Thoracic aorta endothelial cell (primary cell): ENCODE measurements around the gene MOGAT3. TPM values are rescaled to one million over a fixed set of nuclear protein-coding genes. Genes with fewer than 3 reads are reported as not detected.

Source experiments
- small RNA-seq: library from RNA; depleted of rRNA; stranded (forward); fragments of <200 nt; gene quantifications from one replicate; pipeline ENCODE3, GENCODE V24; 2012
- total RNA-seq: library from RNA; depleted of rRNA; stranded (reverse); fragments of >200 nt; gene quantifications from 2 replicates; pipeline ENCODE4 v1.2.3, GENCODE V29; 2012

MOGAT3 gene
- total RNA-seq: not detected in 2 replicates

DNA sequence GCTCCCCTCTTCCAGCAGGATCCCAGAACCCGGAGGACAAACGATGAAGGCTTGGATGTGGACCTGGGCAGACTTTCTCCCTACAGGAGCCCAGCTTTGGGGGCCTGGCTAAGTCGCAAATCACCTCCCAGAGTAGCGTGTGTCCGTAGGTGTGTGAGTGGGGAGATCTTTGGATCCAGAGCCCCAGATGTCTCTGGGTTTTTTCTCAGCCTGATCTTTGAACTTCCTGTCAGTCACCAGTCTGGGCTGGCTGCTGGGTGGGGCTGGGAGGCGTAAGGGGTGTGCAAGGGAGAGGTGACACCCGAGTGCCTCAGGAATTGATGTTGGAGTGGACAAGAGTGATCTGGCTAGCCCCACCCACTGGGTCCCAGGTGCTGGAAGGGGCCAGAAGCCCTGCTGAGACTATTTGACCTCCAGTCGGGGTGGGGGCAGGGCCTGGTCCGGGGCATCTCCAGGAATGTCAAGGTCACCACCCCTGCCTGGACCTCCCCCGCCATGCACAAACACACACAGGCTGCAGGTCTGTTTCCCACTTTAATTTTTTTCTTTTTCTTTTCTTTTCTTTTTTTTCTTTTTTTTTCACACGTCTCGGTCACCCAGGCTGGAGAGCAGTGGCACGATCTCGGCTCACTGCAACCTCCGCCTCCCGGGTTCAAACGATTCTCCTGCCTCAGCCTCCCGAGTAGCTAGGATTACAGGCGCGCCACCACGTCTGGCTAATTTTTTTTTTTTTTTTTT lies at the start of gene MOGAT3:
TSS of gene MOGAT3 (minus strand) at position 175 of the 738 bp plus-strand sequence. CDS start 182 bp downstream, outside the sequence.

DNA sequence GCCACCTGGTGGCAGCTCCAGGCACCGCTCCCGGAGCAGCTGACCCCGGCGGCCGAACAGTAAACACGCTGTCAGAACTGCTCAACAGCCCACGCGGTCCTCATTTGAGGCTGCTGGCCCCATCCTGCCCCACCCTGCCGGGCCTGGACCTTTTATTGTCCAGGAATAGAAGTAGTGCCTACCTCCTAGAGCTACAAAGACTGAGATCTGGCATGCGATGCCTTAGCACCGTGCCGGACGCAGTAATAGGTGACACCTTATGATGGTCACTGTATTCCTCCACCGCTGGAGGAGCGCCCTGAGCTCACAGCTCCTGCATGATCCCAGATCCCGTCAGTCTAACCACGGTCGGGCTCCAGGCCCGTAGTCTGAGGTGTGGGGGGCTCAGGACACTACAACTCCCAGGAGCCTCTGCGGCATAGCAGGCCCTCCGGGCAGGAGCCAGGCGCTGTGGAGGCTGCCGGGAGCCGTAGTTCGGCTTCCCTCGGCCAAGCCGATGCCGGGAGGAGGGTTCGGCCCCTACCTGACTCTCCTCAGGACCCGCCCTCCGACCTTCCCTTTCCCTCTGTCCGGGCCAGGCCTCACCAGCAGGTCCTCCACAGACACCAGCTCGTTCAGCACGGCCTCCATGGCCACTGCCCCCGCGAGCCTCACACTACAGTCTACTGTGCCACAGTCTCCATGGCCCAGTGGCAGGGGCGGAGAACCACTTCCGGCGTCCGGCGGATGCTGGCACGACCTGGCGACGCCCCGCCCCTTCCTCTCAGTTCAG lies 43.7 kb upstream of the MOGAT3 start, which contains the start of gene FIS1:
TSS of gene FIS1 (minus strand) at position 707 of the 772 bp plus-strand sequence. CDS start at position 630, 77 bp downstream.

GRCh38 chr7:101237206-101238067 lies 36.6 kb upstream of the MOGAT3 start, which contains the start of gene CLDN15:
CLDN15 (minus strand) TSS chr7:101237802; CDS start chr7:101237581, 221 bp downstream.

DNA sequence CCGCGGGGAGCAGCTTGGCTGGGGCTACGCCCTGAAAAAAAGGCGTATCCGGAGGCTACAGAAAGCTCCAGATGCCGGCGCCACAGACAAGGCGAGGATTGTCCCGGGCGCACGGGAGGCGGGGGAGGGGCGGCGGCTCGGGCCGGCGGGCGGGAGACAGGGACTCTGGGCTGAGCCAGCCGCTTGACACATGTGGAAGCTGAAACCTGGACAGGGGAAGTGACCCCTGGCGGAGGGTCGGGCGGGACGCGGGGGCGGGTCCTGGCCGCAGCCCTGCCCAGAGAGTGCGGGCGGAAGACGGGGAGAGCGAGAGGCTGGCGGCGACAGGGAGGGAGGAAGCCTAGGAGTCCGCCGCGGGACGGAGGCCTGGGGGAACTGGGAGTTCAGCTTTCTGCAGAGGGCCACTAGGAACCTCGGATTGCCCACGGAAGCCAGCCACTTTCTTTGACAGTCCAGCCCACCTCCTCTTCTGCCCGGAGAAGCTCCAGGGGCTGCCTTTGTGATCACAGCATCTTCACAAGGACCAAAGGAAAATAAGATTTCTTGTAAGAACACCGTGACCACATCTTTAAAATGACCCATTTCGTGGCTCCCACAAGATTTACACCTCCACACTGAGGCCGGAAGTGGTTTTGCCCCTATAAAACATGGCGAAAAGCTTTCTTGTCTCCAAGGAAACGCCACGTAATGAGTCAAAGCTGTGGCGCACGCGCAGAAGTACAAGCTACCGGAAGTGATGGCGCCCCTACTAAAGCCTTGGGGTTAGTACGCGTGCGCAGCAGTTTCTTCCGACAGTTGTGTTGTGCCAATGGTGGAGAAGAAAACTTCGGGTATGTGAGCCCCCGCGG lies 16.8 kb upstream of the MOGAT3 start, which contains the start of the genes PLOD3 and ZNHIT1:
TSS of gene PLOD3 (minus strand) at position 194 of the 848 bp plus-strand sequence. CDS start 307 bp downstream, outside the sequence.
TSS of gene ZNHIT1 (plus strand) at position 778 of the 848 bp plus-strand sequence. CDS start at position 809, 31 bp downstream.

DNA sequence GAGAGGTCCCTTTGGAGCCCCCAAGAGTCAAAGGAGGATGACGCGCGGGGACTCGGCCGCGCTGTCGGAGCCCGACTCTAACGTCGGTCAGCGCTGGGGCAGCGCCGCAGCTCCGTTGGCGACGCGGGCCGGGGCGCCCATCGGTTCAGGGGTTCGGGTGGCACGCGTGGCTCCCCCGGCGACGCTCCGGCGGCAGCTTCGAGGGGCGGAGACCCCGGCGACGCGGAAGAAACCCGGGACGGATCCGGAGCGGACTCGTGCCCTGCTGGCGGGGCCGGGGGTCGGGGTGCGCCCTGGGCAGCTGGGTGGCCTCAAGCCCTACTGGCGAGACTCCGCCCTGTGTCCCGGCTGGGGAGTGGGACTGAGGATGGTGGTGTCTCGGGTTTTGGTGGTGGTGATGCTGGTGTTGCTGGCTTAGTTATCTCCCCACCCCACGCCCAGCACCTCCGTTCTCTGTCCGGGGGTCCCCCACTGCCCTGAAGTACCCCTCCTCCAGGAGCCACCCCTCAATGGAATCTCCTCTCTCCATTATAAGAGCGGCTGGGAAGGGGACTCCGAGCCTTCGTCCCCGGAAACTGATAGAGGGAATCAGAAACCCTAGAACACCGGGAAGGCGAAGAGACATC lies 20.6 kb downstream of the MOGAT3 start, which contains the start of gene NAT16:
TSS of gene NAT16 (minus strand) at position 164 of the 626 bp plus-strand sequence. CDS start 5,486 bp downstream, outside the sequence.

DNA sequence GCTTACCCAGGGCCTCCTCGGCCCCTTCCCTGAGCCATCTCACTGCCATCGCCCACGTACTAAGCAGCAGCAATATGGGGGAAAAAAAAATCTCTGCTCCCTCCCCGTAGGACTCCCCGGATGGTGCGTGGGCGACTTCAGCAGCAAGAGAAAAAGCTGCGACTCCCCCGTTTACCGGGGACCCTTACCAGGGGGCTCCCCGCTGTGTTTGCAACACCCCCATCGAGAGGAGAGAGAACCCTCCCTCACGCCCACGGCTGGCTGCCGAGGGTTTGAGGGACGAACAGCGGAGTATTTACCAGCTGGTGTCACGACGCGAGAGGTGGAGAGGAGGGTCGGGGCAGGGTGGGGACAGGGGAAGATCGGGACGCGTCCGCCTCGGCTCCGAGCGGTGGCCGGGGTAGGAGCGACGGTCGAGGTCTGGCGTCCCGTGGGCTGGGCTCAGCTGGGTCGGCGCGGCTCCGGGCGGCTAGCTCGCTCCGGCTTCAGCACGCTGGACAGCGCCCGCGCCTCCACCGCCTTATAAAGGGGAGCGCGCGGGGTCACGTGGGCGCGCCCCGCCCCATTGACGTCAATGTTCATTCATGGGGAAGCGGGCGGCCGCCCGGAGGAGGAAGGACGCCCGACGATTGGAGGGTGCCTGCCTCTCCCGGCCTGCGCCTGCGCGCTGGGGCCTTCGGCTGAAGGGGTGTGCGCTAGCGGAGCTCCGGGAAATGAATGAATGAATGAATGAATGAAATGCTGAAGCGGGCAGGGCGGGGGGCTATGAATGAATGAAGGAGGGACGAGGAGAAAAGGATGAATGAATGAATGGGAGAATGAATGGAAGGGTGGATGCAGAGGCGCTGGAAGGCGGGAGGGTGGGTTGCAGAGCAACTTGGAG lies 35.5 kb downstream of the MOGAT3 start, which contains the start of gene VGF:
TSS of gene VGF (minus strand) at position 495 of the 883 bp plus-strand sequence. CDS start 726 bp downstream, outside the sequence.

DNA sequence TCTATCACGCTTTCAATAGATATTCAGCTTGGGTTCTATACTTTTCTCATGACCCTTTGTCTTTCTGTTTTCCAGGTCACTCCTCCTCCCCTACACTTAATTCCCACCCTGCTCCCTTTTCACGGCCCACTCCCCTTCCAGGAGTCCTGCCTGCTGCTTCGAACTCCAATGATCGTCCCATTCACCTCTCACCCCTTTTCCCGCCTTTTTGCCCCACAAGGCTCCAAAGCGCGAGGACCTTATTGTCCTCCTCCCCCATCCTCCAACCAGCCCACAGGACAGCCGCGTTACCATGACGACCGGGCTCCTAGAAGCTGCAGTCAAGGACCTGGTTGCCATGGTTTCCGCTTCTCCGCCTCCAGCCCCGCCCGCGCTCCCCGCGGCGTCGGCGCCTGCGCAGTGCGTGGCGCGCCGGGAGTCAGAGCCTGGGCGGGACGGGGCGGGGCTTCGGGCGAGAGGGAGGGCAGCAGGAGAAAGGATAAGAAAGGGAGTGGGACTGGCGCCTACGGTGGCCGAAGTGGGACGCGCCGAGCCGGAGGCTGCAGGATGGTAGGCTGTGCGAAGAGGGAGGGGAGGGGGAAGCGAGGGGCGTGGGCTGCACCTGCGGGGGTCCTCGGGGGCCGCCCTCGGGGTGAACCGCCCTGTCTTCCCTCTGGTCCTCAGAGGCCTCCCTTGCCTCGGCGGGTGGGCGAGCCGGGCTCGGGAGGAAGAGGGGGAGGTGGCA lies 46.7 kb downstream of the MOGAT3 start, which contains the start of gene AP1S1:
TSS of gene AP1S1 (plus strand) at position 508 of the 724 bp plus-strand sequence. CDS start at position 547, 39 bp downstream.

Small RNA genes lying within 50 kb of the gene (small RNA-seq; reads per million reads assigned to genes)
- not detected for gene MIR4653

Other genes starting within 250 kb of the MOGAT3 start
- not detected in 2 replicates for gene MUC12, start 231.5 kb downstream of the MOGAT3 start, total RNA-seq
- gene MUC17, start 181.0 kb downstream of the MOGAT3 start, total RNA-seq: not detected in 2 replicates
- gene TRIM56, start 115.6 kb downstream of the MOGAT3 start, total RNA-seq: 14.1 and 16.9 TPM in 2 replicates
- gene SERPINE1, start 73.9 kb downstream of the MOGAT3 start, total RNA-seq: 1,853 and 2,613 TPM in 2 replicates
- gene AP1S1, start 46.6 kb downstream of the MOGAT3 start, total RNA-seq: 96.4 and 116 TPM in 2 replicates
- gene VGF, start 35.5 kb downstream of the MOGAT3 start, total RNA-seq: 0.07 TPM in 1 of 2 replicates, not detected in the other
- gene NAT16, start 20.7 kb downstream of the MOGAT3 start, total RNA-seq: not detected in 2 replicates
- 69.5 and 74.9 TPM in 2 replicates for gene PLOD3, start 16.5 kb upstream of the MOGAT3 start, total RNA-seq
- gene ZNHIT1, start 17.1 kb upstream of the MOGAT3 start, total RNA-seq: 84.6 and 103 TPM in 2 replicates
- 3.3 and 4.6 TPM in 2 replicates for gene CLDN15, start 36.8 kb upstream of the MOGAT3 start, total RNA-seq
- 123 and 183 TPM in 2 replicates for gene FIS1, start 44.0 kb upstream of the MOGAT3 start, total RNA-seq
- 21.2 and 21.5 TPM in 2 replicates for gene IFT22, start 120.8 kb upstream of the MOGAT3 start, total RNA-seq
- gene COL26A1, start 161.8 kb upstream of the MOGAT3 start, total RNA-seq: not detected in 2 replicates